ENCODE results near the gene SMARCD1. TPM values are rescaled to one million over a fixed set of nuclear protein-coding genes. Genes with fewer than 3 reads are reported as not detected.

Gene SMARCD1
- total RNA-seq, 1 experiment from 2014 or later = 152 TPM

DNA sequence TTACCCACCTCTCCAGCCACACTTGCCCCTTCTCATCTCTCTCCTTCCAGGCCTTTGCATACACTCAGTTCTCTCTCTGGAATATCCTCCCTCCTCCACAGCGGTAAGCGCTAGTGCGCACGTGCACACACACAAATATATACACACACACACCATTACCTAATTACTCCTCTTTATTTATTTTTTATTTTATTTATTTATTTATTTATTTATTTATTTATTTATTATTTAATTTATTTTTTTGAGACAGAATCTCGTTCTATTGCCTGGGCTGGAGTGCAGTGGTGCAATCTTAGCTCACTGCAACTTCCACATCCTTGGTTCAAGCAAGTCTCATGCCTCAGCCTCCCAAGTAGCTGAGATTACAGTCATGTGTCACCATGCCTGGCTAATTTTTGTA is 16.1 kb upstream of the SMARCD1 start:
- Mint-ChIP-seq H3K9me3 (no peaks in the 10 kb centered on the region), H3K27ac (no peak overlapping the region), H3K4me3 (no peak overlapping the region), H3K36me3 (ENCODE audit: insufficient read depth in 1 of 3, low read depth in 3 of 3) (no peaks in the 10 kb centered on the region), H3K27me3 (ENCODE audit: low read depth) (peaks cover 7% of the 10 kb centered on the region), H3K4me1 (peaks cover 21 to 25% of the 10 kb centered on the region in 2 experiments)
- Histone ChIP-seq H3K4me2 (ENCODE audit: insufficient read depth, insufficient read length, low read length) (no peak overlapping the region), H3K27ac (ENCODE audit: insufficient read length, low read depth, low read length) (no peak overlapping the region), H3K23me2 (ENCODE audit: insufficient read length, low read depth, low read length, poor library complexity, severe bottlenecking) (no peaks in the 10 kb centered on the region), H2BK15ac (ENCODE audit: low read depth, low read length) (no peak overlapping the region), H2AFZ (ENCODE audit: low read length) (no peak overlapping the region), H3K56ac (ENCODE audit: insufficient read length, low read depth, low read length) (no peak overlapping the region), H3K18ac (ENCODE audit: insufficient read length, low read depth, low read length) (no peak overlapping the region), H3K79me1 (ENCODE audit: insufficient read depth, low read depth, low read length, poor library complexity, severe bottlenecking) (no peaks in the 10 kb centered on the region), H4K91ac (ENCODE audit: insufficient read length, low read depth, low read length) (no peak overlapping the region), H3K23ac (ENCODE audit: insufficient read length, low read depth, low read length) (no peak overlapping the region), H3K9ac (ENCODE audit: extremely low read depth, insufficient read length, low read length) (no peak overlapping the region), H4K8ac (replicated peaks; ENCODE audit: insufficient read length, low read depth, low read length) (no peak overlapping the region), H4K20me1 (ENCODE audit: control insufficient read depth, insufficient read depth, insufficient read length) (no peaks in the 10 kb centered on the region), H4K5ac (ENCODE audit: insufficient read length, low read depth, low read length) (no peak overlapping the region), H2BK5ac (ENCODE audit: insufficient read length, low read length) (no peak overlapping the region), H3K27me3 (ENCODE audit: insufficient read depth, low read length) (no peaks in the 10 kb centered on the region), H2BK12ac (ENCODE audit: insufficient read length, low read depth, low read length) (no peak overlapping the region), H3K9me3 (ENCODE audit: control insufficient read depth, low read depth, low read length) (no peaks in the 10 kb centered on the region), H2AK5ac (ENCODE audit: insufficient read length, low read length) (no peak overlapping the region), H3K14ac (ENCODE audit: insufficient read depth, low read length) (no peak overlapping the region), H3K4ac (ENCODE audit: low read depth, low read length) (no peak overlapping the region), H2BK120ac (ENCODE audit: low read depth, low read length, poor library complexity, severe bottlenecking) (no peak overlapping the region), H3K4me1 (ENCODE audit: insufficient read depth, low read length) (no peaks in the 10 kb centered on the region; the same call in 1 of the 2 replicates), H2BK20ac (ENCODE audit: low read depth, low read length, poor library complexity, severe bottlenecking) (no peak overlapping the region), H3K79me2 (ENCODE audit: insufficient read depth, low read length) (no peaks in the 10 kb centered on the region), H3T11ph (ENCODE audit: low read length) (no peak overlapping the region)
- TF ChIP-seq, protein P1, sequence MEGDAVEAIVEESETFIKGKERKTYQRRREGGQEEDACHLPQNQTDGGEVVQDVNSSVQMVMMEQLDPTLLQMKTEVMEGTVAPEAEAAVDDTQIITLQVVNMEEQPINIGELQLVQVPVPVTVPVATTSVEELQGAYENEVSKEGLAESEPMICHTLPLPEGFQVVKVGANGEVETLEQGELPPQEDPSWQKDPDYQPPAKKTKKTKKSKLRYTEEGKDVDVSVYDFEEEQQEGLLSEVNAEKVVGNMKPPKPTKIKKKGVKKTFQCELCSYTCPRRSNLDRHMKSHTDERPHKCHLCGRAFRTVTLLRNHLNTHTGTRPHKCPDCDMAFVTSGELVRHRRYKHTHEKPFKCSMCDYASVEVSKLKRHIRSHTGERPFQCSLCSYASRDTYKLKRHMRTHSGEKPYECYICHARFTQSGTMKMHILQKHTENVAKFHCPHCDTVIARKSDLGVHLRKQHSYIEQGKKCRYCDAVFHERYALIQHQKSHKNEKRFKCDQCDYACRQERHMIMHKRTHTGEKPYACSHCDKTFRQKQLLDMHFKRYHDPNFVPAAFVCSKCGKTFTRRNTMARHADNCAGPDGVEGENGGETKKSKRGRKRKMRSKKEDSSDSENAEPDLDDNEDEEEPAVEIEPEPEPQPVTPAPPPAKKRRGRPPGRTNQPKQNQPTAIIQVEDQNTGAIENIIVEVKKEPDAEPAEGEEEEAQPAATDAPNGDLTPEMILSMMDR (conservative IDR thresholded peaks at IDR 0.05) = no peak
- no peak for DNase-seq
- no CpG with 5 or more reads among the region's 5 CpGs for WGBS (ENCODE audit: extremely low coverage, insufficient read length, low lambda C conversion rate)

Measured in H9 (cell line).